Activated T-helper 1 cell treated with anti-CD3 and anti-CD28 coated beads, Interleukin-12 subunit alpha, Interleukin-12 subunit beta, Interleukin-2, Interleukin-4 antibody, amounts not matched to agents 30 ng/mL and 10 ng/mL and 1 ng/mL, durations not matched to agents 14 hours and 24 hours and 36 hours (primary cell): Measurements from ENCODE around the gene MNT. TPM values are rescaled to one million over a fixed set of nuclear protein-coding genes. Genes with fewer than 3 reads are reported as not detected.
A peak's percentile ranks its signal among the peaks of the same experiment; 100 is the strongest.

Experiments used
- DNase-seq: peaks from one replicate; pipeline ENCODE4 v3.0.0; 2021; ENCODE audit warnings: low spot score
- H3K27ac Mint-ChIP-seq: one replicate; pipeline ENCODE4 v1.8.0; 2021; ENCODE audit warnings: mild to moderate bottlenecking, mixed read lengths
- H3K27me3 Mint-ChIP-seq: one replicate; pipeline ENCODE4 v1.8.0; 2022; ENCODE audit warnings: mild to moderate bottlenecking, moderate library complexity, mixed read lengths; ENCODE audit not compliant: insufficient read depth
- H3K36me3 Mint-ChIP-seq: one replicate; pipeline ENCODE4 v1.8.0; 2021; ENCODE audit warnings: low read depth, mixed read lengths
- H3K4me1 Mint-ChIP-seq: one replicate; pipeline ENCODE4 v1.8.0; 2021; ENCODE audit warnings: low read depth, mixed read lengths
- H3K4me3 Mint-ChIP-seq: one replicate; pipeline ENCODE4 v1.8.0; 2021; ENCODE audit warnings: mild to moderate bottlenecking, moderate library complexity, mixed read lengths
- H3K9me3 Mint-ChIP-seq: one replicate; pipeline ENCODE4 v1.8.0; 2021; ENCODE audit warnings: mixed read lengths
- intact Hi-C: fragments of 100-400 bp; cut with micrococcal nuclease; formaldehyde crosslinking; loops from one replicate; pipeline ENCODE4 v1.15.1; 2024
- total RNA-seq: library from RNA; stranded (reverse); gene quantifications from 2 replicates; pipeline ENCODE4 v1.2.3, GENCODE V29; 2022

Gene MNT
- total RNA-seq, 1 donor from 2014 or later = 31.5 TPM

- H3K4me3 Mint-ChIP-seq = no peak overlapping the region
- no peaks in the 10 kb centered on the region for H3K9me3 Mint-ChIP-seq
- no peak for DNase-seq
- intact Hi-C loops = no loop called here
- H3K4me1 Mint-ChIP-seq = peaks cover 5% of the 10 kb centered on the region
- H3K27me3 Mint-ChIP-seq = no peaks in the 10 kb centered on the region
- H3K27ac Mint-ChIP-seq = no peak overlapping the region
- peaks cover 31% of the 10 kb centered on the region for H3K36me3 Mint-ChIP-seq
Observed at GRCh38 chr17:2435181-2435741, 34.4 kb upstream of the MNT start.

DNA sequence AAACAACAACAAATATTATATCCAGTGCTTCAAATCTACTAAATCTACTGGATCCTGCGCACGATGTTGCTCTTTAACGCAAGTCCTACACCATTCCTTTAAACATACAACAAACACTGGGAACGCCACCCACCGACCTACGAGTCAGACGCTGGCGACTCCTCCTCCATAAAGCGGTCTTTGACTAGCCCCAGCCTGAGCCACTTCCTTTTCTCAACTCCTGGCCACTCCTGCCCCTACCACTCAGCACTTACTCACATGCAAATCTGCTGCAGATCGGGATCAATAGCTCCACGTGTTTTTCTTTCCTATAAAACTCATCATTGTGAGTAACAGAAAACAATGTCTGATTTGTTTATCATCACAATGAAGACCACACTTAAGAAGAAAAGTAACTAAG is 32.8 kb upstream of the MNT start:
- intact Hi-C loops = no loop called here
- Mint-ChIP-seq H3K27ac (no peak overlapping the region), H3K4me3 (no peak overlapping the region), H3K4me1 (peaks cover 5% of the 10 kb centered on the region), H3K36me3 (peaks cover 26% of the 10 kb centered on the region), H3K27me3 (no peaks in the 10 kb centered on the region), H3K9me3 (no peaks in the 10 kb centered on the region)
- no peak for DNase-seq

GRCh38 chr17:2427910-2428309 is 27.1 kb upstream of the MNT start:
- H3K27ac Mint-ChIP-seq = no peak overlapping the region
- H3K27me3 Mint-ChIP-seq = no peaks in the 10 kb centered on the region
- DNase-seq = no peak
- no peak overlapping the region for H3K4me3 Mint-ChIP-seq
- intact Hi-C loops = no loop called here
- peaks cover 3% of the 10 kb centered on the region for H3K36me3 Mint-ChIP-seq
- H3K9me3 Mint-ChIP-seq = no peaks in the 10 kb centered on the region
- no peaks in the 10 kb centered on the region for H3K4me1 Mint-ChIP-seq

DNA sequence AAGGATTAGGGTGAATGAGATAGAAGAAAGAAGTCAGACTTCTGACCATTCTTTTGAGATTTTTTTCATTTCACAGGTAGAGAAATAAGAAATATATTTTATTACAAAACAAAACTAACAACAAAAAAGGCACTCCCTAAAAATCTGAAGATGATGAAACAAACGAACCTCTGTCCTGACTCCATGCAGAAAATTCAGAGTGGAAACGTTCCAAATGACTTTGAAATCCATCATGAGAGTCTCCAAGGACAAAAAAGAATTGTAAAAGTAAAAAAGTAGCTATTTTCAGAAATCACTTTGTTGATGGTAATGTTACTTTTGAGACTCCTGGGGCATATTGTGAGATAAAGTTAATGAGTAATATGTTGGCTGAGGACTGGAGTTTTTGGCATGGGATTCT is 26.4 kb upstream of the MNT start:
- no peaks in the 10 kb centered on the region for H3K27me3 Mint-ChIP-seq
- no peak overlapping the region for H3K4me3 Mint-ChIP-seq
- H3K9me3 Mint-ChIP-seq = no peaks in the 10 kb centered on the region
- no peaks in the 10 kb centered on the region for H3K36me3 Mint-ChIP-seq
- H3K4me1 Mint-ChIP-seq = no peaks in the 10 kb centered on the region
- intact Hi-C loops = no loop called here
- no peak for DNase-seq
- no peak overlapping the region for H3K27ac Mint-ChIP-seq

GRCh38 chr17:2423271-2423670 is 22.4 kb upstream of the MNT start:
- peaks cover 13% of the 10 kb centered on the region for H3K36me3 Mint-ChIP-seq
- DNase-seq = no peak
- no peaks in the 10 kb centered on the region for H3K27me3 Mint-ChIP-seq
- H3K4me3 Mint-ChIP-seq = no peak overlapping the region
- no peaks in the 10 kb centered on the region for H3K9me3 Mint-ChIP-seq
- no peaks in the 10 kb centered on the region for H3K4me1 Mint-ChIP-seq
- intact Hi-C loops = no loop called here
- H3K27ac Mint-ChIP-seq = no peak overlapping the region

- intact Hi-C loops = no loop called here
- Mint-ChIP-seq H3K9me3 (no peaks in the 10 kb centered on the region), H3K36me3 (peaks cover 13% of the 10 kb centered on the region), H3K27me3 (no peaks in the 10 kb centered on the region), H3K4me1 (no peaks in the 10 kb centered on the region), H3K4me3 (no peak overlapping the region), H3K27ac (no peak overlapping the region)
- DNase-seq = no peak
Observed at GRCh38 chr17:2421315-2422147, 20.7 kb upstream of the MNT start.

DNA sequence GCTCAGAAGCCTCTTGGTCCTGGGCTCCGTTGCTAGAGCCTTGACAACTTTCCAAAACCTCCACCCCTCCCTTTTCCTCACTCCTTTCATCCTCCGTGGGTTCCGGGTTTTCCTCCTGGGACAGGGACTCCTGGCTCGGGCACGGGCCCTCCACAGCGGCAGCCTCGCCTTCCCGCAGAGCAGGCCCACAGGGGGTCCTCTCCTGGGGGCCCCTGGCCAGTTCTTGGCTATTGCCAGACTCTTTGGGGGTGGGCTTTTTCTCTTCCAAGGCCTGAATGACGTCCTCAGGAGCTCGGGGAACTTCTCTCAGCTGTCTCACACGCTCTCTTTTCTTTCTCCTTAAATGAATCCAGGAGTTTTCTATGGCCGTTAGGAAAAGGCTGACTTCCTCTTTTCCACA is 19.3 kb upstream of the MNT start:
- intact Hi-C loops = no loop called here
- Mint-ChIP-seq H3K4me1 (no peaks in the 10 kb centered on the region), H3K4me3 (no peak overlapping the region), H3K27ac (no peak overlapping the region), H3K36me3 (peaks cover 14% of the 10 kb centered on the region), H3K27me3 (no peaks in the 10 kb centered on the region), H3K9me3 (no peaks in the 10 kb centered on the region)
- DNase-seq = no peak

DNA sequence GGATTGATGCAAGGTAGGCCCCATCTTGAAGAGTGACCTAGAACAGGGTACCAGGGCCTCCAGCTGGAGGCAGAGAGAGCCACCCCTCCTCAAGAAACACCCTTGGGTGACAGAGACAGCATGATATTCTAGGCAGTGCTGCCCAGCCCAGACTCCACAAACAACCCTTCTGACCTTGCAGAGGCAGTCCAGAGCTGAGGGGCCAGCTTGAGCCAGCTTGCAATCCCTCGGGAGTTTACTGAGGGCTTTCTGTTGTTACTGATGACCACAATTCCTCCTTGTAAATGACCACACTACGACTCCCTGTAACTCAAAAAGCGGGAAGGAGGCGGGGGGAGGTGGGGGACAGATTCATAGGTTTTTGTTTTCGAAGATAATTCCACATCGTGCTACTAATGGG is 18.6 kb upstream of the MNT start:
- intact Hi-C loops = loop anchor here (5.0 kb wide), 1 partner anchor 82 kb away; the partner anchor contains the start of genes SGSM2 and TSR1
- H3K27ac Mint-ChIP-seq = no peak overlapping the region
- H3K36me3 Mint-ChIP-seq = peaks cover 15% of the 10 kb centered on the region
- H3K4me1 Mint-ChIP-seq = no peaks in the 10 kb centered on the region
- no peaks in the 10 kb centered on the region for H3K9me3 Mint-ChIP-seq
- H3K4me3 Mint-ChIP-seq = no peak overlapping the region
- no peaks in the 10 kb centered on the region for H3K27me3 Mint-ChIP-seq
- DNase-seq = no peak

DNA sequence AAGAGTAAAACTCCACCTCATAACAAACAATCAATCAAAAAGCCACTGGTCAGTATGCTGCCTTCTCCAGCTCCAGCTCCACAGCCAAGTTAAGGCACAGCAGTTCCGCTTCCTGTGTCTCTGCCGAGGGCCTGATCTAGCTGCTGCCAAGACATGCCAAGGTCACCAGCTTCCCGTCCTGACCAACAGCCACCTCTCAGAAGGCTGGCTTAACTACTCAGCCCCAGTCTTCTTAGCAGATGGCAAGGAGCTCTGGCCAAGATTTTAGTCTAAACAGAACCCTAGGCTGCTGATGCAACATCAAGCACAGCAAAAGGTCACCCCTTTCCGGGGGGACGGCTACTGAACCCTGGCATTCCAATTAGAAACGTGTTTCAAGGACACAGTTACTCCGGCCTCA is 17.7 kb upstream of the MNT start:
- peaks cover 18% of the 10 kb centered on the region for H3K36me3 Mint-ChIP-seq
- no peaks in the 10 kb centered on the region for H3K9me3 Mint-ChIP-seq
- no peaks in the 10 kb centered on the region for H3K4me1 Mint-ChIP-seq
- no peaks in the 10 kb centered on the region for H3K27me3 Mint-ChIP-seq
- H3K4me3 Mint-ChIP-seq = no peak overlapping the region
- intact Hi-C loops = loop anchor here (5.0 kb wide), 1 partner anchor 81 kb away; the partner anchor contains the start of genes SGSM2 and TSR1
- DNase-seq = no peak
- H3K27ac Mint-ChIP-seq = no peak overlapping the region

DNA sequence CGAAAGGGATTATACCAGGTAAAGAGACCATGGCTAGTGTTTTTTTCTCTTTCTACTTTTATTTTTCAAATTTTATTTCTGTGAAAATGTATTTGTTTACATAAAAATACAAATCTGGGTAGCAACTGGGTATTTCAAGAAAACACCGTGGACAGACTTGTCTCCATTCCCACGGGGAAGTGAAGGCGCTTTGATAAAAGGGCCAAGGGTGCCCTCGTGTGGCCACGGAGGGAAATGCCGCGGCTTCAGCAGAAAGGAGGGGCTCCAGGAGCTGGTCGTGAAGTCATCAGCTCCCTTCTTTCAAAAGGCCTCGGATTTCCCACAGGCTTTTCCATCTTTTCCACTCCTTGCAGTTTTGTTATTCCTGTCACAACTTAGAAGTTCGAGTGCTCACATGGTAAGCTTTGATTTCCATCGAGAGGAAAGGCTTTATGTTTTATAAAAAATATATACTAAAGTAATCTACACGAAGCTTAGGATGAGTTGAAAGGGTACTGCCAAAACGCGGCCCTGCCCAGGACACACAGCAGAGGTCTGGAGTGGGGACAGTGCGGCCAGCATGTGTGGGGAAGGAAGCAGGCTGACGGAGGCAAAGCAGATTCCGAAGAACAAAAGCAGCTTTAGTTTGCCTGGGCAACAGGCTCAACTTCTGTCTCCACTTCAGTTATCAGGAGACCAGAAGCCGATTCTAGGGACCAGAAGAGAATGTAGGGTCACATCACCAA is 15.3 kb upstream of the MNT start:
- H3K4me1 Mint-ChIP-seq = no peaks in the 10 kb centered on the region
- H3K27me3 Mint-ChIP-seq = no peaks in the 10 kb centered on the region
- no peak overlapping the region for H3K27ac Mint-ChIP-seq
- DNase-seq = peak; percentile 78
- peaks cover 18% of the 10 kb centered on the region for H3K36me3 Mint-ChIP-seq
- no peaks in the 10 kb centered on the region for H3K9me3 Mint-ChIP-seq
- intact Hi-C loops = loop anchor here (1.0 to 5.0 kb wide), 3 partner anchors 15 to 79 kb away; partner anchors contain the start of genes MNT, SGSM2 and TSR1
- no peak overlapping the region for H3K4me3 Mint-ChIP-seq

GRCh38 chr17:2415081-2415480 is 14.2 kb upstream of the MNT start:
- intact Hi-C loops = loop anchor here (5.0 kb wide), 1 partner anchor 78 kb away; the partner anchor contains the start of genes SGSM2 and TSR1
- H3K9me3 Mint-ChIP-seq = no peaks in the 10 kb centered on the region
- peaks cover 18% of the 10 kb centered on the region for H3K36me3 Mint-ChIP-seq
- H3K4me3 Mint-ChIP-seq = no peak overlapping the region
- H3K27me3 Mint-ChIP-seq = no peaks in the 10 kb centered on the region
- DNase-seq = no peak
- no peaks in the 10 kb centered on the region for H3K4me1 Mint-ChIP-seq
- no peak overlapping the region for H3K27ac Mint-ChIP-seq

DNA sequence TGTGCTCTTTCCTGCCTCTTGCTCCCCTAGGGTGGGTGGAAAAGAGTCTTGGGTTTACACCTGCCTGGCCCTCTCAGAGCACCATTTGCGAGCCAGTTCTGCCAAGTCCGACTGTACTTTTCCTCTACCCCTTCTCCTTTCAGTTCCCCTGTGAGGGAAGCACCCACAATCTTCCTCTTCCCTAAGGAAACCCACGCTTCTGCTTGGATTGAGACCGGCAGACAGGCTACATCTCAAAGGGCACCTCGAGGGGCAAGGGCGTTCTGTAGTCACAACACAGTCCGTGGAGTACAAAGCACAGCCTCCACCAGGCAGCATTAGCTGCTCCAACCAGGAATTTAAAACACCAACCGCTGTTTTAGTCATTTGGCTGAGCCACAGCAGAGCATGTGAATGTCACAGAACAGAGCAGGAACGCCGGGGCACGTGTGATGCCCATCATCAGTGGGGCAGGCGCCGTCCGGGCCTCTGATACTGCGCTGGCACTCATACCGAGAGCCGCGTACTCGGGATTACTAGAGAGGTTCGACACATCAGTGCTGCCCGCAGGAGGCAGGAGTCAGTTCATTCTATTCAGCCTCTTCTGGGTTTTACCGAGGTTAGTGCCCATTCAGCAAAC is 13.7 kb upstream of the MNT start:
- Mint-ChIP-seq H3K4me1 (no peaks in the 10 kb centered on the region), H3K27ac (no peak overlapping the region), H3K36me3 (peaks cover 15% of the 10 kb centered on the region), H3K9me3 (no peaks in the 10 kb centered on the region), H3K4me3 (no peak overlapping the region), H3K27me3 (no peaks in the 10 kb centered on the region)
- no peak for DNase-seq
- intact Hi-C loops = loop anchor here (5.0 kb wide), 1 partner anchor 77 kb away; the partner anchor contains the start of genes SGSM2 and TSR1
